ENCODE measurements around the gene IRAK2.
A peak's percentile ranks its signal among the peaks of the same experiment; 100 is the strongest.

IRAK2 gene

DNA sequence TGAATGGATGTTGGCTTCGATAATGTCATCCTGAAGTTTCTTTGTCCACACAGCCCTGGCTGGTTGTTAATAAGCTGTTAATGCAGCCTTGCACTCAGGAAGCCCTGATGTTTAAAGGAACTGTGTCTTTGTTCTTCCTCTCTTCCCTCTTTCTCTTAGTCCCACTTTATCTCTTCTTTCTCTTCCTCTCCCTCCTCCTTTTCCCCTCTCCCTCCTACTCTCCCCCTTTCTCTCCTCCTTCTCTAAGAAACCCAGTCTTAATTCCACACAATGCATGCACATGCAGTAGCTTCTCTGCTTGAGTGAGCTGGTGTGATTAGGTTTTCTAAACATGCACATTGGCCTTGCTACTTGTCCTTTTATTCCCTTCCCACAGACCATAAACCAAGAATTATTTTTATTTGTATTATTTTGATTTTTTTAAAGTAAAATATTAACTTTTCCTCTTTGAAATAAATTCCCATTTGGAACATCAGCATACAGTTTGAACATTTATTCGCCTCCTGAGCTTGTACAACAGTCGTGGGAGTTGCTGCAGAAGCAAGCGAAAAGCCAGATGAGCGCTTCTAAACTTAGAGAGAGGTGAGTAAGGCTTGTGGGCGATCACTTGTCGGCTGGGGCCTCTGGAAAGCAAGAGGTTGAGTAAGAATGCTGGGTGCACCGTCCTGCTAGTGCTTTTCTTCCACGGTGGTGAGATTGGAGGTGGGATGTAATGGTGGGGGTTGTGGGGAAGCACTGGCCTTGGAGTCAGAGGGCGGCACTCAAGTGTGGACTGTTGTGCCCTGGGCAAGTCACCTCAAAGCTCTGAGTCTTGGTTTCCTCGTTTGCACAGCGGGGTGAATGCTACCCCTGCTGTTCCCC lies 120.8 kb downstream of the IRAK2 start:
- no peak for DNase-seq (ENCODE audit: low spot score)

DNA sequence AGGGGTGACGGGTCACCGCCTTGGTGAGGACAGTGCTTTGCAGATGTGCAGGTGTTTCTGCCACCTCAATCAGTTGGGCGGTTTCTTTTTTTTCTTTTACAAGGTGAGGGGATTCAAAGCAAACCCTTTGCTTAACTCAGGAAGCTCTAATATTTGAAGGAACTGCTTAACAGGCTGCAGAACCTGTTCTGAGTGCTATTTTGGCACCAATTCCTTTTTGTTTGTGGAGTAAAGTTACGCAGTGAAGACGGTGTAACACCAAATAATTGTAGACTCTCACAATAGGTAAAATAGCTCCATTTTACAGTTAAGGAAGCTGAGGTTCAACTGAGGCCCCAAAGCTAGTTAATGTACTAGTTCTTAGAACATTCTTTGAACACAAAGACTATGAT lies 121.4 kb downstream of the IRAK2 start:
- no peak for DNase-seq (ENCODE audit: low spot score)

DNA sequence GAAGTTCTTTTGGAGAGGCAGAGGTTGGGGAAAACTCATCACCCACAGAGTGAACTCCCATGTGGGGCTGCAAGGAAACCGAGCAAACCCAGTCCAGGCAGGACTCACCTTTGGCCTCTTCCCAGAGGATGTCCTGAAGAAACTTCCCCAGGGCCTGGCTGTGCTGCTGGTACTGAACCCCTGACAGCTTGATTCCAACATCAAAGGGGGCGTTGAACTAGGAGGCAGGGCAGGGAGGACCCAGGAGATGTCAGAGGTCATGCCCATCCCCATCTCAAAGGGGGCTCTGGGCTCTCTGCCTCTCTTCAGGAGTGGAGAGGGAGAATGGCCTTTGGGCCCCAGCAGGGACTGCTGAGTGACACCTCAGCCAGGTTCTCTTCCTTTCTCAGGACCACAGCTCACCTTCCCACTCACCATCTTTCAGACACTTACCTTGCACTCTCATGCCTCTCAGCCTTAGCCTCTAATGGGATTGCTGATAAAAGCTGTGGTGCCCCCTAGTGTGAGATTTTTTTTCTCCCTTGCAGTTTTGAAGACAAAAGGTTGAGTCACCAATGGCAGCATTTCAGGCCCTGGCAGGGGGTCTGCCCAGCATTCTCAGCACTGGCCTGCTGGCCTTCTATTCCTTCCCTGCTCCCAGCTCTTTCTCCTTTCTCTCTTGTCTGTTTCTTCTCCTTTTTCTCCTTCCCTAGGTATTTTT lies 122.0 kb downstream of the IRAK2 start:
- peak; percentile 62 for DNase-seq (ENCODE audit: low spot score)

DNA sequence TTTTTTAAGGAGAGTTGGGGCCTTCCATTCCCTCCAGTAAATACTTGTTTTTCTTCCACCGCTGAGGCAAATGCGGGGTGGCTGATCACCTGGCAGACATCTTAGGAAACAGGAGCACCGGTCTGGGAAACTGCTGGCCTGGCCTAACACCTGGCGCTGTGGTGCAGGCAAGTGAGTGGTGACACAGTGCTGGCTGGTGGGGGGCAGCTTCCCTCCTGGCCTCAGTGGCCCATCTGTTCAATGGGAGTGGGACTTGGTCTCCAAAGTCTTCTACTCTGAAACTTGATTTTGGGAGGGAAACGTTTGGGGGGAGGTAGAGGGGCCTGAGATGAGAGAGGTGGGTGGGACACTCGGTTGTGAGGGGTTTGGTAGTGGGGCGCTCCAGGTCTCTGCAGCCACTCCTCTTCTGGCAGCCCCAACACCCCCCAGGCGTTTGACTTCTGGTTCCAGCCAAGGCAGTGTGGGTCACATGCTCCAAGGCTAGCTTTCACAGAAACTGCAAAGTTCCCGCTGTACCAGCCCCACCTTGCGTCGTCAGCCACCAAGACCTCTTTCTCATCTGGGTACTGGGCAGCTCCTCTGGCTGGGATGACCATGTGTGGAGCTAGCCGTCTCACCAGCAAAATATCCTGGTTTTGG lies 123.3 kb downstream of the IRAK2 start:
- no peak for DNase-seq (ENCODE audit: low spot score)

DNA sequence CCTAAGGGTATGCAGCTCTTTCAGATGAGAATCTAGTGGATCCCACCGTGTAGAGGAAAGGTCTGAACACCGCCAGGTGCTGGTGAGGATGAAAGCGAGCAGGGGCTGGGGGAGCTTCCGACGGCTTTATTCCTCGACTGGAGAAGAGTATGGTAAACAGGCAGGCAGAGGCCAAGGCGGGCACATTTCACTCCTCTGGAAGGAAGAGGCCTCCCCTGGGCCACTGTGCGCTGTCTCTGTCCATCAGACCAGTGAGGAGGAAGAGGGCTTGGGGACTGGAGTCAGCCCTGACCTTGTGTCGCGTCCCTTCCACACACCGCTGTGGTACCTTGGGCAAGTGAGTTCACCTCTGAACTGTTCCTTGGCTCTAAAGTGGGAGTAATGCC lies 123.8 kb downstream of the IRAK2 start:
- no peak for DNase-seq (ENCODE audit: low spot score)

DNA sequence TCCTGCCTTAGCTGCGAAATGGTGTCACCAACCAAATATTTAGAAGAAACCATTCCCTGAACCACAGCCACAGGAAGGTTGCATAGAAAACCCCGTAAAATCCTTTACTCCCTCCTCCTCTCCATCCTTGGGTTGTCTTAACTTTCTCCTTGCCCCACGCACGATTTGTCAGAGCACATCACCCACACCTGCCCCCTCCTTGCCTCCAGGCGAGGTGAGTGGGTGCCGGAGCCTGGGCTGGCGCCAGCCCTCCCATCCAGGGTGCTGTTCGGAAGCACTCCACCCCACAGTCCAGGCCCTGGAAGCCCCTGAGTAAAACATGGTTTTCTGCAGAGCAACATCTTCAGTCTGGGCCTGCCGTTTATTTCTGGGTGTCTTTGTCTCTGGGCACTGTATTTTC lies 124.4 kb downstream of the IRAK2 start:
- DNase-seq (ENCODE audit: low spot score) = no peak

DNA sequence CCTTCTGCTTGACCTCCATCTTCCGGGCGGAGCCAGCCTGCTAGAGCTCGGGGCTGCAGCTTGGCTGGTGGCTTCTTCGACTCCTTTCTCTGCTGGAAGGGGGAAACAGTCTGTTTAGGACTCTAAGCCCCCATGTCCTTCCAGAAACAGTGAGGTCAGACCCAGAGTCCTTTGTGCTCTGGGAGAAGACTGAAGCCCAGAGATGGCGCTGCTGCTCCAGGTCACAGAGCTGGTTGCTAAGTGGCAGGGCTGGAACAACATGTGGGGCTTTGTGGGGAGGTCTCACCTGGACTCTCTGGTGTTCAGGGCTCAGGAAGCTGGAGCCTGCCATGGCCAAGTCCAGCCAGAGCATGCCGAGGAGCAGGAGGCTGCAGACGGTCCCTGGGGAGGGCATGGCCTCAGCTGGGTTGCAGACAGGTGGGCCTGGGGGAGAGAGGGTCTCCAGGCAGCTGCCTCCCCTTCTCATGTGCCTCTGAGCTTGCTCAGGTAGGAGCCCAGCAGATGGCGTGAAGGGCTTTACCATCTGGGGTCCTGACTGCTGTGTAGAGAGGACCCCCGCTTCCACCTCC lies 125.2 kb downstream of the IRAK2 start:
- DNase-seq (ENCODE audit: low spot score) = no peak

DNA sequence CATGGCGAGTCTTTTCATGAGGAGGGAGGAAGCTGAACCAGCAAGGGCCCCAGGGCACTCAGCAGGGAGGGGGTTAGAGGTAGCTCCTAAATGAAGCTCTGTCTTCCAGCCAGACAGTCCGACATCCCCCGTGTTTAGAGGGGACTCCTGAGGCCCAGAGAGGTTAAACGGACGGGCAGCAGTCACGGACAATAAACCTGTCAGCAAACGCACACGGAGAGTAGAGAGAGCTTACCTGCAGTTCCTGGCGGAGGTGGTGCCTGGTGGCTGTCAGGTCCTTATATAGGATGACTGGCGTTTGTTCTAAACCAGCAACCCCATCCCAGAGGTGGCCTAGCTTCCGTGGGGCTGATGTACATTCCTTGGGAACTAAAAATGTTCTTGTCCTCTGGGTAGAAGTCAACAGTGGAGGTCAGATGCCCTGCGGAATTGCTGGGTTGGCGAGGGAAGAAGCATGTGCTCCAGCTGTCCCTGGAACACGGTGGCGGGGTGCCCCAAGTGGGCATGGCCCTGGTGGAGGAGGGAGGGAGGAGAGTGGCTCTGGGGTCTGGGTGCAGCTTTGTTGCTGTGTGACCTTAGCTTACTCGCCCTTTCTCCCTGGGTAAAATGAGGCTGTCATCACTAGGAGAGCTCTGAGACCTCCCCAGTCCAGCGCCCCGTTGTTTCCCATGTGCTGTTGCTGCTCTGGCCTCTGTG lies 125.9 kb downstream of the IRAK2 start:
- DNase-seq (ENCODE audit: low spot score) = no peak

DNA sequence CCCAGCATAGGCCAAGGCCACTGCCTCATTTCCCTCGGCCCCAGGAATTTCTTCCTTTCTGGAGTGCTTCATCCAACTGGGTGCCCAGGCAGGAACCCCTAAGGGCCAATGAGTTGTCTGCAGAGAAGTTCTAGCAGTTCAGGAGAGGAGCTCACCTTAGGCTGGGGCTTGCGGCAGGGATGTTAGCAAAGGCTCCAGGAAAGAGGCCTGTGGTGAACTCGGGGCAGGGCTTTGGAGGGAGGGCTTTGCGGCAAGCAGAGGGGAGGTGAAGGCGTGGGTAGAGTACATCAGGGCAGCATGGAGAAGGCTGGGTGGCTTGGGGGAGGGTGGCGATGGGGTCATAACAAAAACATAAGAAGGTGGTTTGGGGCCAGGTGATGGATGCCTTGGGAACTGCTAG lies 126.9 kb downstream of the IRAK2 start:
- DNase-seq (ENCODE audit: low spot score) = no peak

DNA sequence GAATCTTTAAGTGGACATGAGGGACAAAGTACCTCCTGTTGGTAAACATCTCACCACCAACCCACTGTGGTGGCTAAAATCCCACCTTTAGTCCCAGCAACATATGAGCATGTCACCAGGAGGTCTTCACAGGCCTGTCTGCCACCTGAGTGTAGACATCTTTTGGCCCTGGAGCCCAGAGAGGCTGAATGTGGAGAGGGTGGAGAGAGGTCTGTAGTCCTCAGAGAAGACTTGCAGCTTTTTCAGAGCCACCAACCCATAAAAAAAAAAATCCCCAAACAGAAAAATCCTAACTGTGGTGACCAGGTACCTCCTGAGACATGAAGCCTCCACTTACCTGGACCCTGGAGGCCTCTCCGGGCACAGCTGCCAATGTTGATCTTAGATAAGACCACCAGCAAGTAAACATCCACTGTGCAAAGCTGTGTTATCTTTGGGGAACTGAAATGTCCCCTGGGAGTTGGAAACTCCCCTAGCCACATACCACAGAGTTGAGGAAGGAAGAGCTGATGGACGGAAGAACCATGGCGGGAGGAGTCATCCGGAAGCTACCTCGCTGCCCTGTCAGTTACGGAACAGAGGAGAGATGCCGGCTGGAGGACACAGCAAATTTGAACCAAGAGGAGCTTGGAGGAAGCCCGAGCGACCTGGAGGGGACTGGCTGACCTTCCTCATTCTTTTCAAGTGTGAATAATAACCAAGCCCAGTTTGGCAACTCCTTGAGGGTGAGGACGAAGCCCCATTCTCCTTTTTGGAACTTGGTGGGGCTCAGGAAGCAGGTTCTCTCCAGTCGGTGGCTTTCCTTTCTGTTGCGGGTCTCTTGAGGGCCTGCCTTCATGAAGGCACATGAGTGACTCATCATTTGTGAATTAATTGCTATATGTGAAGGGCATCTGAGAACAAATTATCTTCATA lies 128.0 kb downstream of the IRAK2 start, which contains the start of gene GHRL:
GHRL (minus strand) TSS at position 443 of the 915 bp plus-strand sequence. CDS start 2,767 bp downstream, outside the sequence.
- no peak for DNase-seq (ENCODE audit: low spot score)
